Measurements from ENCODE around the gene LIN28B.
A peak's percentile ranks its signal among the peaks of the same experiment; 100 is the strongest.
"Not testable (repeated sequence)": the region's sequence is repeated elsewhere in the genome, so short reads cannot be mapped to it uniquely, and the experiment has no call there.

LIN28B gene

DNA sequence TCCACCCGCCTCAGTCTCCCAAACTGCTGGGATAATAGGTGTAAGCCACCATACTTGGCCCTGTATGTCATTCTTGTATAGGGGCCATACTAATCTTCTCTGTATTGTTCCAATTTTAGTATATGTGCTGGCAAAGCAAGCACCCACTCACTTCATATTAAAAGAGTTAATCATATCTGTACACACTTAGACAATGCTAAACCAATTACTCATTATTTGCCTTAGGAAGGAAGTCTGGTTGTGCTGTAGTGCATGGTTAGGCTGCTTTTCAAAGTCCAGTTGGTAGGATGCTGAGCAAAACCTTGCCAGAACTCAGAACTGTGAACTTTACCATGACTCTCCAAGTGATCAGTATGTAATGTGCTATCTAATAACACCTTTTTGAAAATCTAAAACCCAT is 88.6 kb downstream of the LIN28B start:
- no peak for TF ChIP-seq GATA1 (IDR thresholded peaks at IDR 0.05; ENCODE audit: low read depth, low read length)
- TF ChIP-seq POLR2A (IDR thresholded peaks at IDR 0.05; ENCODE audit: low read length), result no peak
- no peak for DNase-seq

- TF ChIP-seq POLR2A (IDR thresholded peaks at IDR 0.05; ENCODE audit: low read length) (no peak), GATA1 (IDR thresholded peaks at IDR 0.05; ENCODE audit: low read depth, low read length) (no peak)
- no peak for DNase-seq
Observed at GRCh38 chr6:105051941-105052471, 95.1 kb downstream of the LIN28B start.

DNA sequence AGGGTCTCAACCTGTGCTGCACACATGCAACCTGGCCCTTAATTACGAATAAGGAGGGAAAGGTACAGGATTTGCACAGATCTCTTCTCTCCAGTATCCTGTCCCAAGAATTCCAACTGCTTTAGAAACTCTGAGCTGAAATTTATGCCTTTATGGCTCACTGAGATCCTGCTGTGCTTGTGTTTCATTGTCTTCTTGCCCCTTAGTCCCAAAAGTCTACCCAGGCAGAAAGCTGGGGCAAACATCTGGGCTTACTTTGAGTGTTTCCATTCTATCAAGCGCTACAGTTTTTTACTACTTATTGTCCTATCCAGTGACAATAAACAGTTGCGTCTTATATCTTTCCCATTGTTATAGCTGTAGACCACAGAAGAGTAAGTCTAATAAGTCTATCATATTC is 99.7 kb downstream of the LIN28B start:
- DNase-seq, result no peak
- TF ChIP-seq GATA1 (IDR thresholded peaks at IDR 0.05; ENCODE audit: low read depth, low read length), result no peak

DNA sequence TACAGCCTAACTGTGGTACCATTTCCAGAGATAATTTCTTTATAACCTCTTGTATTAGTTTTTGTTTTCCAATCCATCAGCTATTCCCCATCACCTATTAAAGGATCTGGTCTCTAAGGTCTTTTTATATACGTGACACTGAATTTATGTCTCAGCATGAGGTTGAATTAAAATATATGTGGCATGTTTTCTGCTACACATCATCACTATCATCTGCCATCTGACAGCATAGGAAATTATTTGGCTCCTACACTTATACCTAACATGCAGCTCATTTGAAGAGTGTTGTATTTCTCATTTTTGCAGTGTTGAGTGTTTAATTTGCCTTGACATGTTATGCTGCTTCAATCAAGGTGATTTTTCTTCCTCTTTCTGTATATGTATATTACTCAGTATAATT is 100.3 kb downstream of the LIN28B start:
- TF ChIP-seq GATA1 (IDR thresholded peaks at IDR 0.05; ENCODE audit: low read depth, low read length) (no peak), POLR2A (IDR thresholded peaks at IDR 0.05; ENCODE audit: low read length) (no peak)
- DNase-seq, result no peak

DNA sequence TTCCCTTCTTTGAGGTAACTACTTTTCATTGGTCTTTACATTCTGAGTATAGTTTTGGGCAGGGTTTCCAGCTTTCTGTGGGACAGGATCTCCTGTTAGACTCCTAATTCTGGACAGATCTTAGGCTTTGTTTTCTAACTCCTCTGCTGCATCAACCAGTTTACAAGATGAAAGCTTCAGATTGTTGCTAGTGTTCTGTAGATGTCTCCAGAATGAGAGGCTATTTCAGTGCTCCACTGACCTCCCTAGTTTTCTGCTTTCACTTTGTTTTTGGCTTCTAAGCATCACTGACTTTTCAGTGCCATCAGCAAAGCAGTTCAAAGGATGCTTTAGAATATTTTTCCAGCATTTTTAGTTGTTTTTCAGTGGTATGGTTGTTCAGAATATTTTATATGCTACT is 101.4 kb downstream of the LIN28B start:
- no peak for TF ChIP-seq POLR2A (IDR thresholded peaks at IDR 0.05; ENCODE audit: low read length)
- TF ChIP-seq GATA1 (IDR thresholded peaks at IDR 0.05; ENCODE audit: low read depth, low read length), result no peak
- peak; percentile 31 to 49 for DNase-seq

DNA sequence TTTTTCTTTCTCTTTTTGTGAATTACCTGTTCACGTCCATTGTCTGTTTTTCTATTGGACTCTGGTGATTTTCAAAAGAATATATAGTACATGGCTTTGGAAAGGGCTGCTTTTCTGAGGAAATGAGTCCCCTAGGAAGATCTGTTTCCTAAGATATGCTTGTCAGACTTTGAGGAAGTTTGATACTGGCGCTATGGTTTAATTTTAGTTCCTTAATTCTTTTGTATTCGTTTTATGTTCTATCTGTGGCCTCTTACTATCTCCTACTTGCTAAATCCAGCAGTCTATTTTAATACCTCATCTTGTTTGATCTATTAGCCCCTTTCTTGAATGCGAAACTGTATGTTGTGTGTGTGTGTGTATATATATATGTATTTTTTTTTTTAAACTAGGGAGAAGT is 101.9 kb downstream of the LIN28B start:
- TF ChIP-seq GATA1 (IDR thresholded peaks at IDR 0.05; ENCODE audit: low read depth, low read length), result no peak
- no peak for TF ChIP-seq POLR2A (IDR thresholded peaks at IDR 0.05; ENCODE audit: low read length)

DNA sequence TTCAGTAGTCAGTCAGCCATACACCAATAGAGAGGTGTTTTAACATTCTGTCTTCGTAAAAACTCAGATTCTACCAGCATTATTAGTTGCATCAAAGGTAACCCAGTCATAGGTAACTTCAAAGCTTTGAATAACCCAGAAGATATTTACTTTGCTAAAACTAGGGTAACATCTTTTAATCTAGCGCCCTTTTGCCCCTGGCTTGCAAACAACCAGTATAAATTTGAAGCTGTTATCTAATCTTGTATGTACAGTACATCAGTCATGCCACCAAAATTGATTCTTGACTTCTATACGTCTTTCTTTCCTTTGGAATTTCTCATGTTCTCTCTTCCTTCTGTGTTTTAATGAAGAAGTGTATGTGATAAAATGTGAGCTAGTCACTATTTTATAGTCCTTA is 109.3 kb downstream of the LIN28B start:
- DNase-seq, result peak; percentile 19 to 51

More for the DNA sequence above, 101.9 kb downstream of the LIN28B start:
- DNase-seq, result no peak

DNA sequence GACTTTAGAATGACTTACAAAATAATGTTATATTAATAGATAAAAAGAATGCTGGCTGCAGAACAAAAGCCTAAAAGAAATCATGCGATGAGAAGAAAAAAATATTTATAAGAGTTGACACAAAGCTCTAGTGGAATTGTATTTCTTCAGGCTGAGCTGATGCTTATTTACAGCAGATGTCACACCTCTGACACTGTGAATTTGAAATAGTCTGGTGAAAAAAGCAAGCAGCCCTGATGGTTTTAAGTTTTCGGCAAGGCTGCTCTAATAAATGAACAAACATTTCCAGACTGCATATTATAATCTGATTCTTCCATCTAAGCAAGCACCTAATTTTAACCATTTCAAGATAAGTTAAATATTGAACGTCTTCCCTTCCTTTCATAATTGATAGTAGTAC is 109.9 kb downstream of the LIN28B start:
- no peak for DNase-seq
- TF ChIP-seq POLR2A (IDR thresholded peaks at IDR 0.05; ENCODE audit: low read length) (no peak), GATA1 (IDR thresholded peaks at IDR 0.05; ENCODE audit: low read depth, low read length) (no peak)

More for the DNA sequence above, 109.3 kb downstream of the LIN28B start:
- TF ChIP-seq GATA1 (IDR thresholded peaks at IDR 0.05; ENCODE audit: low read depth, low read length) (no peak), POLR2A (IDR thresholded peaks at IDR 0.05; ENCODE audit: low read length) (no peak)

- DNase-seq, result peak in 1 of 2 experiments; percentile 8
- no peak for TF ChIP-seq GATA1 (IDR thresholded peaks at IDR 0.05; ENCODE audit: low read depth, low read length)
- no peak for TF ChIP-seq POLR2A (IDR thresholded peaks at IDR 0.05; ENCODE audit: low read length)
Observed at GRCh38 chr6:105067329-105067728, 110.4 kb downstream of the LIN28B start.

- TF ChIP-seq GATA1 (IDR thresholded peaks at IDR 0.05; ENCODE audit: low read depth, low read length), result no peak
- TF ChIP-seq POLR2A (IDR thresholded peaks at IDR 0.05; ENCODE audit: low read length), result no peak
- DNase-seq, result no peak
Observed at GRCh38 chr6:105068407-105068806, 111.5 kb downstream of the LIN28B start.

GRCh38 chr6:105069821-105070445 is 113.0 kb downstream of the LIN28B start:
- TF ChIP-seq POLR2A (IDR thresholded peaks at IDR 0.05; ENCODE audit: low read length) (no peak), GATA1 (IDR thresholded peaks at IDR 0.05; ENCODE audit: low read depth, low read length) (no peak)
- no peak for DNase-seq

- no peak for TF ChIP-seq GATA1 (IDR thresholded peaks at IDR 0.05; ENCODE audit: low read depth, low read length)
- no peak for TF ChIP-seq POLR2A (IDR thresholded peaks at IDR 0.05; ENCODE audit: low read length)
- peak; percentile 17 to 41 for DNase-seq
Observed at GRCh38 chr6:105072798-105073199, 115.9 kb downstream of the LIN28B start.

GRCh38 chr6:105075210-105075609 is 118.3 kb downstream of the LIN28B start:
- TF ChIP-seq GATA1 (IDR thresholded peaks at IDR 0.05; ENCODE audit: low read depth, low read length), result no peak
- no peak for TF ChIP-seq POLR2A (IDR thresholded peaks at IDR 0.05; ENCODE audit: low read length)
- no peak for DNase-seq

GRCh38 chr6:105076418-105076817 is 119.5 kb downstream of the LIN28B start:
- not testable (repeated sequence) for DNase-seq

DNA sequence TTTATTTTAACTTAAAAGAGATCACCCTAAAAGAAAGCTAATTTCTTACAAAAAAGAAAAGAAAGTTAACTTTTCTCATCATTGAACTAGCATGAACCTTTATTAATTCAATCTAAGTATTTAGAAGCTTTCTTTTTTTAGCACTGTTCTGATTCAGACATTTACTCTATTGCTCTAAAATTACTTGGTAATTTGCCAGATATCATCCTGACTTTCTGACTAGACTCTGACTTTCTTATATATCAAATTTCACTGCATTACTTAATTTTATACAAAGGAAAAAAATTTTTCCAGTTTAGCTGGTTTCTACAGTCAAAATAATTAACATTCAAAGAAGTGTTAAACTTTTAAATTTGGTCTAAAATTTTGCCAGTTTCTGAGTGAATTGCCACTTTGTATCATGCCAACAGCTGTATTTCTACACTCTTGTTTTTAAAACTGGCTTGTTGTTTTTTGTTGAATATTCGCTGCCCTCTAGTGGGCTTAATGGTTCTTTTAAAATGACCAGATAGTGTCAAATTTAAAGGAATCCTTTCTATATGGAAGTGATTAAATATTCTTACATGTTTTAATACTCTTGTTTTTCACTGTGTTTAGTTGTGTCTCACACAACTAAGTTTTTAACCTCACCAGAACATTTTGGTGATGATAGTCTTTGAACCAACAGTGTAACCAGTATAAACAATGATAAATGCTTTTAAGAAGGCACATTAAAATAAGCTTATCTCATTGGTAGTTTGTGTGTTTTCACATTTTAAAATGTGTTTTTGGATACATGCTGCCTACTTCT is 120.9 kb downstream of the LIN28B start:
- TF ChIP-seq GATA1 (IDR thresholded peaks at IDR 0.05; ENCODE audit: low read depth, low read length) (no peak), POLR2A (IDR thresholded peaks at IDR 0.05; ENCODE audit: low read length) (no peak)
- DNase-seq, result peak; percentile 72 to 78

Data from erythroblast (primary cell).